CD4-positive, alpha-beta T cell treated with Interleukin-1 beta for 1 hour (primary cell): ENCODE measurements around the gene PRM2.
A peak's percentile ranks its signal among the peaks of the same experiment; 100 is the strongest.

Source experiments
- DNase-seq, 2 donors: peaks; one replicate each; pipeline ENCODE4 v3.0.0-alpha.2; 2020 to 2022

PRM2 gene

GRCh38 chr16:11276143-11276895 lies at the start of gene PRM2:
Gene PRM2 (minus strand): TSS chr16:11276480. CDS start chr16:11276370, 110 bp downstream.
- DNase-seq, result no peak

- DNase-seq, result no peak
Observed at GRCh38 chr16:11325404-11326083, 49.3 kb upstream of the PRM2 start.

- DNase-seq, result no peak
Observed at GRCh38 chr16:11323551-11324336, 47.5 kb upstream of the PRM2 start.

- DNase-seq, result no peak
Observed at GRCh38 chr16:11322823-11323222, 46.5 kb upstream of the PRM2 start.

GRCh38 chr16:11321662-11322061 lies 45.4 kb upstream of the PRM2 start:
- no peak for DNase-seq

GRCh38 chr16:11320170-11320569 lies 43.9 kb upstream of the PRM2 start:
- no peak for DNase-seq

GRCh38 chr16:11319529-11320146 lies 43.4 kb upstream of the PRM2 start:
- DNase-seq, result no peak

GRCh38 chr16:11318817-11319216 lies 42.5 kb upstream of the PRM2 start:
- no peak for DNase-seq

- DNase-seq, result no peak
Observed at GRCh38 chr16:11316331-11317015, 40.2 kb upstream of the PRM2 start.

- DNase-seq, result no peak
Observed at GRCh38 chr16:11315510-11315909, 39.2 kb upstream of the PRM2 start.

- DNase-seq, result no peak
Observed at GRCh38 chr16:11314309-11314894, 38.1 kb upstream of the PRM2 start.

GRCh38 chr16:11313493-11314308 lies 37.4 kb upstream of the PRM2 start:
- DNase-seq, result no peak

- DNase-seq, result peak in 1 of 2 donors; percentile 43
Observed at GRCh38 chr16:11312718-11313492, 36.6 kb upstream of the PRM2 start.

GRCh38 chr16:11310997-11311561 lies 34.8 kb upstream of the PRM2 start:
- DNase-seq, result peak; percentile 46 to 69

- DNase-seq, result no peak
Observed at GRCh38 chr16:11310634-11310977, 34.3 kb upstream of the PRM2 start.

- peak in 1 of 2 donors; percentile 62 for DNase-seq
Observed at GRCh38 chr16:11309895-11310633, 33.8 kb upstream of the PRM2 start.

GRCh38 chr16:11308493-11309283 lies 32.4 kb upstream of the PRM2 start:
- peak in 1 of 2 donors; percentile 57 for DNase-seq
